Measurements from ENCODE around the gene NAALADL2. TPM values are rescaled to one million over a fixed set of nuclear protein-coding genes. Genes with fewer than 3 reads are reported as not detected.

NAALADL2 gene
- total and polyA plus RNA-seq, 2 of the 13 experiments (the other 11 are each of a cell fraction or from before 2014, with no cell fraction given) = 0.08 TPM; not detected in 1

DNA sequence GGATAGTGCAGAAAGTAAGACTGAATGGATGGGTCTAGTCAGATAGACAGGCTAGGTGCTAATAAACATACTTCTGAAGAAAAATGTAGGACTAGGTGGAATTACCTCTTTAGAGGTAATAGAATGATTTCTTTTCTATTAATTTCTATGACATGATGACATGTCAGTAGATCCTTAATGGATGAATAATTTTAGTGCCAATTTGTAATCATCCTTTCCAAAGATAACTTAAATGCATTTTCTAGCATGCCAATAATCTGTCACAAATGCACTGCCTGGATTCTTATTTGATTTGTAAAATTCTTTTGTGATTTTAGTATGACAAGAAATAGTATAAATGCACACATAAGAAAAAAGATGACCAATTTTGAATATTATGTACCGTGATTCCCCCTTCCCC, 356.7 kb downstream of the NAALADL2 start:
- Histone ChIP-seq H3K27ac (ENCODE audit: extremely low read length, insufficient read depth, low read length) (no peak overlapping the region), H3K4me2 (ENCODE audit: low read depth, low read length) (no peak overlapping the region), H3K9me3 (ENCODE audit: low read length) (no peaks in the 10 kb centered on the region), H3K9ac (ENCODE audit: insufficient read depth, low read depth, low read length) (no peak overlapping the region), H2AFZ (ENCODE audit: low read length) (no peak overlapping the region), H3K27me3 (ENCODE audit: control insufficient read depth in 1 of 2, insufficient read depth in 2 of 2, low read length in 2 of 2) (no peaks in the 10 kb centered on the region), H3K79me2 (ENCODE audit: insufficient read depth, low read length) (no peaks in the 10 kb centered on the region), H3K4me1 (ENCODE audit: insufficient read depth, low read length) (no peaks in the 10 kb centered on the region), H4K20me1 (ENCODE audit: insufficient read depth, low read length) (no peaks in the 10 kb centered on the region), H3K36me3 (replicated peaks in 1 of 2; ENCODE audit: control insufficient read depth in 1 of 2, insufficient read depth in 2 of 2, low read length in 2 of 2) (no peaks in the 10 kb centered on the region), H3K4me3 (replicated peaks in 1 of 3; ENCODE audit: insufficient read depth in 1 of 3, low read depth in 2 of 3, low read length in 3 of 3) (no peak overlapping the region)
- intact Hi-C loops (cut with micrococcal nuclease; ENCODE audit: unreplicated experiment) (no loop called here), in situ Hi-C loops (cut with HindIII; ENCODE audit: extremely low pct_ligation_motif_present, low pct_unique_long_range_greater_than_20kb) (no loop called here)
- POLR2A ChIA-PET = no interaction called here
- BruUV-seq (replicated peaks) = no TSS peak
- DNase-seq (ENCODE audit: low spot score) (no peak), FAIRE-seq (no peak), ATAC-seq (no peak)
- CTCF ChIA-PET (ENCODE audit: low intra/inter-chr PET ratio, low total read pairs) = no interaction called here
- TF ChIP-seq FOXP1 (IDR thresholded peaks at IDR 0.05) (no peak), FOXP1 (CRISPR knock-in tag; IDR thresholded peaks at IDR 0.05) (no peak), ZNF83 (CRISPR knock-in tag; IDR thresholded peaks at IDR 0.05; ENCODE audit: borderline replicate concordance) (no peak), MED8 (CRISPR knock-in tag; IDR thresholded peaks at IDR 0.05; ENCODE audit: insufficient replicate concordance) (no peak), ZNF101 (CRISPR knock-in tag; IDR thresholded peaks at IDR 0.05; ENCODE audit: borderline replicate concordance, low read depth) (no peak), SPEN (CRISPR knock-in tag; IDR thresholded peaks at IDR 0.05; ENCODE audit: low read depth) (no peak), BRD4 (CRISPR knock-in tag; IDR thresholded peaks at IDR 0.05) (no peak), WIZ (CRISPR knock-in tag; IDR thresholded peaks at IDR 0.05) (no peak), ZNF678 (CRISPR knock-in tag; IDR thresholded peaks at IDR 0.05) (no peak), ZBTB3 (CRISPR knock-in tag; IDR thresholded peaks at IDR 0.05; ENCODE audit: borderline replicate concordance, low read depth) (no peak)
- TF ChIP-seq, protein P1, sequence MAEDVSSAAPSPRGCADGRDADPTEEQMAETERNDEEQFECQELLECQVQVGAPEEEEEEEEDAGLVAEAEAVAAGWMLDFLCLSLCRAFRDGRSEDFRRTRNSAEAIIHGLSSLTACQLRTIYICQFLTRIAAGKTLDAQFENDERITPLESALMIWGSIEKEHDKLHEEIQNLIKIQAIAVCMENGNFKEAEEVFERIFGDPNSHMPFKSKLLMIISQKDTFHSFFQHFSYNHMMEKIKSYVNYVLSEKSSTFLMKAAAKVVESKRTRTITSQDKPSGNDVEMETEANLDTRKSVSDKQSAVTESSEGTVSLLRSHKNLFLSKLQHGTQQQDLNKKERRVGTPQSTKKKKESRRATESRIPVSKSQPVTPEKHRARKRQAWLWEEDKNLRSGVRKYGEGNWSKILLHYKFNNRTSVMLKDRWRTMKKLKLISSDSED (CRISPR knock-in tag; IDR thresholded peaks at IDR 0.05) = no peak
- WGBS (ENCODE audit: low lambda C conversion rate) = 2% methylated on average over 1 of the region's 1 CpG
